ENCODE measurements around the gene APOO.
A peak's percentile ranks its signal among the peaks of the same experiment; 100 is the strongest.

APOO gene

DNA sequence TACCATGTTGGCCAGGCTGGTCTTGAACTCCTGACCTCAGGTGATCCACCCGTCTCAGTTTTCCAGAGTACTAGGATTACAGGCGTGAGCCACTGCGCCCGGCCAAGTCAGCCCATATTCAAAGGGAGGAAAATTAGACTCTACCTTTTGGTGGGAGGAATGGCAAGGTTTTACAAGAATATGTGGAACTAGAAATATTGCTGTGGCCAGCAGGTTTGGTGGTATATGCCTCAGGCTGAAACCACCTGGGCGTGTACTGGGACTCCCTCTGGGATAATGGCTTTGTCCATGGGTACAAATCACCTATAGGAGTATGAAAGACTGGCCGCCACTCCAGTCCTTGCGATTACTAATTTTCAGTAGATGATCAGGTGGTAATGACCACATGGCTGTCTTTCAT is 92.4 kb downstream of the APOO start:
- no peak for DNase-seq

DNA sequence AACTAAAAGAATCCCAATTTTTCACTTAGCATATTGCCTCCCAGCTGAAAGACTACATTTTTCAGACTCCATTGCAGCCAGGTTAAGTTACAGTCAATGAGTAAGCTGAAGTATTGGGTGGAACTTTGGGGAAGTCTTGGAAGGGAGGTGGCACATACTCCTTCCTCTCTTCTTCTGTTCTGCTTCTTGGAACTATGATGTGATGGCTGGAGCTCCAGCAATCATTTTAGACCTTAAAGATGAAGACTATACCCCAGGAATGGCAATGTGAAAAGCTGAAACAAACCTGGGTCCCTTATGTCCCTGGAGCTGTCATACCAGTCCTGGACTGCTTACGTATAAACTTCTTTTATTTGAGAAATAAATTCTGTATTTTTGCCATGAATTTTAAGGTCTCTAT is 93.9 kb downstream of the APOO start:
- no peak for DNase-seq

DNA sequence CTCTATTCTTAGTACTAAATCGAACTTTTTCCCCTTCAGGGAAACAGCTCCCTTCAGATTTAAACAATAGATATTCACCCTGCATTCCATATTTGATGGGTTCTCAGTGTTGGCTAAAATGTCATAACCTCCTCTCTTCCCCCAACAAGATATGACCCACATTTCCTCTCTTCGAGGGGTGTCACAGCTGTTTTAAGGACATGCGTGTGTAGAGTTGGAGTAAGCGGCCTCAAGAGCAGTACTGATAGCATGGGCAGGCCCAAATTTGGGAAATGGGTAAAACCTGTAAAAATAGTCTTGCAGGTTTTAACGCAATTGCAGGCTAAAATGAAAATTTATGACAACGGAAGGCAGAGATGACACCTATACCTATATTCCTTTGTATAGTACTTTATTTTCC is 96.1 kb downstream of the APOO start:
- no peak for DNase-seq

DNA sequence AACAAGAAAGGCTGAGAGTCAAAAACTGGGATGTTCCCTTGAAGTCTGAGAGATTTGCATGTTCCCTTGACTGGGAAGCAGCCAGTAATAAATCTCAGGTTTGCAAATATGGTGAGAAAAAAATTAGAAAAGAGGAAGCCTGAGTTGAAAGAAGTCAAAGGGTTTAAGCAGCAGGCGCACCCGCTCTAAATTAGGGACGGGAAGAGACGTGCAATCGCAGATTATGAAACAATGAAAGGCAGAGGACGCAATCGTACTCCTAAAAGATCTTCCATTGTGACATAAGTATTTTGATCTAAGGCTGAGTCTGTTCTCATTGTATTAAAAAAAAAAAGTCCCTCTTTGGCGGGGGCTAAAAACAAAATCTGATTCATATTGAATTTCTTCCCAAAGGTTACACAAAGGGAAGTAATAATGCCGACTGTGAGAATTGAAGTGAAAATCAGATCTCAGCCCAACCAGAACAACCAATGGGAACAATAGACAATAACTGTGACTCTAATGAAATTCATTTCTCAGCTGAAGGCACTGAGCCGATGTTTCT is 96.6 kb downstream of the APOO start:
- DNase-seq: peak; percentile 70

DNA sequence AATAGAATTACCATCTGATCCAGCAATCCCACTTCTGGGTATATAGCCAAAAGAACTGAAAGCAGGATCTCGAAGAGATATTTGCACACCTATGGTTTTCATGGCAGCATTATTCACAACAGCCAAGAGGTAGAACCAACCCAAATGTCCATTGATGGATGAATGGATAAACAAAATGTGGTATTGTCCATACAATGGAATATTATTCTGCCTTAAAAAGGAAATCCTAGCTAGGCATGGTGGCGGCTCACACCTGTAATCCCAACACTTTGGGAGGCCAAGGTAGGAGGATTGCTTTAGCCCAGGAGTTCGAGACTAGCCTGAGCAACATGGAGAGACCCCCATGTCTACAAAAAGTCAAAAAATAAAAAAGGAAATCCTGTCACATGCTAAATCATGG is 97.5 kb downstream of the APOO start:
- no peak for DNase-seq

DNA sequence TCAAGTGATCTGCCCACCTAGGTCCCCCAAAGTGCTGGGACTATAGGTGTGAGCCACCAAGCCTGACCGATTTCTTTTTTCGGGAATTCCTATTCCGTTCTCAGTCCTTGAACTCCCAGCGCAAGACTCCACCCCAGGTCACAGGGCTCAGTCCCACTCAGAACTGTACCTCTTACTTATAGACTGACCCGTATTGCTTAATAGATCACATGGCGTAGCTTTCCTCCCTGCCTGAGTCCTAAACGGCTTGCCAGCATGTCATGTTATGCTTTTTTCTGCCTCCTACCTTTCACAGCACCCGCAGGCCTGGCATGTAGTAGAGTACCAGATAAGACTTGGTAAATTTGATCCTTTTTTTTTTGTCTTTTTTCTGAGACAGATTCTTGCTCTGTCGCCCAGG is 102.3 kb downstream of the APOO start:
- no peak for DNase-seq

DNA sequence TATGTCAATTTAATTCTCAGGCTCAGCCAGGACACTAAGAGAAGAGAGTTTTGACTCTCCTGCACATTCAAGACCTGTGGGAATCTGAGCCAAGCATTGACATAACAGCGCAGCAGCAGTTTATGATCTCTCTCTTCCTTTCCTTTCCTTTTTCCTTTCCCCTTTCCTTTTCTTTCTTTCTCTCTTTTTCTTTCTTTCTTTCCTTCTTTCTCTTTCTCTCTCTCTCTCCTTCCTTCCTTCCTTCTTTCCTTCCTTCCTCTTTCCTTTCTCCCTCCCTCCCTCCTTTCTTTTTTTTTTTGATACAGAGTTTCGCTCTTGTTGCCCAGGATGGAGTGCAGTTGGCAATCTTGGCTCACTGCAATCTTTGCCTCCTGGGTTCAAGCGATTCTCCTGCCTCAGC is 103.2 kb downstream of the APOO start:
- no peak for DNase-seq

DNA sequence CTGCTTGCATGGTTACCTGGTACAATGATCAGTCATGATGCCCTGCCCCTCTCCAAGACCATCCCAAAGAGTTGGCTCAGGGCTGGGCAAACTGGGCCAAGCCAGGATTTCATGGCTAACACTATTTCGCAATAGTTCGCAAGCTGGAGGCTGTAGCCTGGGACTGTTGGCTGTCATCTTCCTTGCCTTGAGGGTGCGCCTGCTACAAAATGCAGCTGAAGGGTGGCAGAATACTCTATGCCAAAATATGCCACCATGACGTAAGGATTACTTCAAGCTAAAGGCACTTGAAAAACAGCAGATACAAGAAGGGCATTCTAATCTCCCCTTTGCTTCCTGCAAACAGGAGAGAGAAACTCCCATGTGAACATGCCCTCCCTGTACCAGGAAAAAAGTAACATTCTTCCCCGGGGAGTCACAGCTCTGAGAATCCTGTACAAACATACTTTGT is 103.8 kb downstream of the APOO start:
- DNase-seq: peak; percentile 3

DNA sequence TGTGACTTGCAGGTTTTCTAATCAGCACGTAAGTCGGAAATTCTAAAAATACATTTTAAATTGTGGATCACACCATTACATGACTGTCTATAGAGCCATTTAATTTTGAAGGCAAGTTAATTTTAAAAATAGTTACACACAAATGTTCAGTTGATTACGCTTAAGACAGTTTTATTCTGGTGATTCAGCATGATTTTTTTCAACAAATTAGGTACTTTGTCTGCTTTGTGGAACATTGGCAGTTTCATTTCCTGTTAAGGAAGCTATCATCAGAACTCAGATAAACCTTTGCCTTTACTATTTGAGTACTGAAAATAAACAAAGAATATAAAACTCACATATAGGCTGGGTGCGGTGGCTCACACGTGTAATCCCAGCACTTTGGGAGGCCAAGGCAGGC is 105.3 kb downstream of the APOO start:
- no peak for DNase-seq

DNA sequence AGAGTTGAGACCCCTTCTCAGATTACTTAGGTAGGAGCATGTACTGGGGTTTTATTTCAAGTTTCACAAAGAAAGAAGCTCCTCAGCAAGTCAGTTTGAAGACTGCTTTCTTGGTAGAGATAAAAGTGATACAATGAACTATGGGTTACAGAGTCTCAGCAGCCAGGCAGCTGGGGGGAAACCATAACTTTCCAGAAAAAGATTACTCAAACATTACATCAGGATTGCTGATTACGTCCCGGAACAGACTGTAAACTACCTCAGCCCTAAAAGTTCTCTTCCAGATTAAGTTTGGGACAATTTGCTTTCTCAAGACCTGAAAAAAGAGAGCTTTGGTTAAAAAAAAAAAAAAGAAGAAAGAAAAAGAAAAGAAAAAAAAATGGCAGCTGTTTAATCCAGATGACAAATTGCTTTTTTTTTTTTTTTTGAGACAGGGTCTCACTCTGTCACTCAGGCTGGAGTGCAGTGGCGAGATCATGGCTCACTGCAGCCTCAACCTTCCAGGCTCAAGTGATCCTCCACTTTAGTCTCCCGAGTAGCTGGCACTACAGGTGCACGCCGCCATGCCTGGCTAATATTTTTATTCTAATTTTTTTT is 108.2 kb downstream of the APOO start:
- DNase-seq: peak; percentile 78

DNA sequence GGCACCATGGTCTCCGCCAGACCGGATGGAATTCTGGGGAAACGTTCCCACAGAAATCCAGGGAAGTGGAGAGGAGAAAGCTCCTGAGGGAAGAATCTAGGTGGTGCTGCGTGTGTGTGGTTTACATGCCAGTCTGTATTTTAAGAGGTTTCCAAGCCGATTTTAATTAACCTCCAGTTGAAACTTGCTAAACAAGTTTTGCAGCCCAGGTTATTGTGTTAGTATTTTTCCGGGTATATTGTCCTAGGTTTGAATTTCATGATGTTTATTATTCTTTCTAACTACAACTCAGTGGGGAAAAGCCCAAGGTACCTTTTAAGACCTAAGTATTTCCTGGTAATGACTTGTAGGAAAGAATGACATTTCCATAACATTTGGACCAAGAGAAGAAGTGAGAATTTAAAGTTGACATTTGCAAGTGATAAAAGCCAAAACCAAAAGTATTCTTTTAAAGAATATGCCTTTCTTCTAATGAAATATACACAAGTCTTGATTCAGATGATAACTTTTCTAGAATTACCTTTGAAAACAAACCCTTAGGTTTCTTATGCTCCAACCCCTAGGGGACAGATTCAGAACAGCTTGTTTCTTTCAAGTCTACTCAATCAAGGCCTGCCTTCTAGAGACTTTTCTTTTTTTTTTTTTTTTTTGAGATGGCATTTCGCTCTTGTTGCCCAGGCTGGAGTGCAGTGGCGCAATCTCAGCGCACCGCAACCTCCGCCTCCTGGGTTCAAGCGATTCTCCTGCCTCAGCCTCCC is 110.2 kb downstream of the APOO start:
- DNase-seq: peak; percentile 23

DNA sequence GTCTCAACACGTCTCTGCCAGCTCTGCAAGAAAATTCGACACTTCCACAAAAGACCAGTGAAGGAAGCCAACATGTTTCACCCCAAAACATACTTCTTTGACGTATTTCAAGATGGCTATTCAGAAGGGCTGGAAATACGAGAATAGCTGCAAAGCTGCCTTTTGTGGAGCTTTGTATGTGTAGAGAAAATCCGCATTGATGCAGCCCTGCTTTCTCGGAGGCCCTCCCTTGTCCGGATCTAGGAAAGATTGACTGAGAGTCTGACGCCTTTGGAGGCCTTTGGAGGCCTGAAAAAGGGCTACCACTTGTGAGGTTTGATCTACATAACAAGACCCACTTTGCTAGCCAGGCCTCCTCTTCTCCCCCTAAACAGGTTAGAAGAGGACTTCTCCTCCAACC is 112.5 kb downstream of the APOO start:
- DNase-seq: no peak

DNA sequence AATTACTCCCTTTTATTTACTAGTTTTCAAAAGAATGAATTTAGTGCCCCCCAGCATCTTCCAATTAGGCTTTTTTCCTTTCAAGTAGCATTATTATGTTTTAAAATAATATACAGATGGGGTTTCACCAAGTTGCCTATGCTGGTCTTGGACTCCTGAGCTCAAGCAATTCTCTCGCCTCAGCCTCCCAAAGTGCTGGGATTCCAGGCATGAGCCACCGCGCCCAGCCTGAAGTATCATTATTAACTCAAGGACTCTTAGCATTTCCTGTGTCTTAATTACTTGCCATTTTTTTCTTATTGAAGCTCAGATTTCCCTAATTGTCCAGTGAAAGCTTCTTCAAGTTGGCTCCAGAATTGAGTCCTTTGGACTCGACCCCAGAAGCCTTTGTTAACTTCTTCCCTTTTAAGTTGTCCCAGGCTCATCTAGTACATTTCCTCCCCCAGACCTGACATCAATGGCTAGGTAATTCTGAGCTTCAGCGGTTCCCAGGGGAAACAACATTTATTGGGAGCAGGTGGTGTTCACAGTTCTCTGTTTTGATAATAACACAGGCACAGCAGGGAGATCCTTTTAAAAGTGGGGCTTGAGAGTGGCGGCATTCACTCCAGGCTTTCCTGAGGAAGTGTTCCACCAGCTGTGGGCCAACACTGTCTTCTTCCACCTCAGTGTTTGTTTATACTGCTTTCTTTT is 114.7 kb downstream of the APOO start:
- no peak for DNase-seq

DNA sequence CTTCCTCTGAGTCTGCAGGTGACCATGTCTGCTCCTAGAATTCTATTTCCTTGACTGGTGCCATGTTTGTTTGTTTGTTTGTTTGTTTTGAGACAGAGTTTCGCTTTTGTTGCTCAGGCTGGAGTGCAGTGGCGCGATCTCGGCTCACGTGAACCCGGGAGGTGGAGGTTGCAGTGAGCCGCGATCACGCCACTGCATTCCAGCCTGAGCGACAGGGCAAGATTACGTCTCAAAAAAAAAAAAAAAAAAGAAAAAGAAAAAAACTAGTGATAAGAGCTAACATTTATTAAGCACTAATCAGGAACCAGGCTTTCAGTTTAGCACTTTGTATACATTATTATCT is 117.6 kb downstream of the APOO start:
- no peak for DNase-seq

DNA sequence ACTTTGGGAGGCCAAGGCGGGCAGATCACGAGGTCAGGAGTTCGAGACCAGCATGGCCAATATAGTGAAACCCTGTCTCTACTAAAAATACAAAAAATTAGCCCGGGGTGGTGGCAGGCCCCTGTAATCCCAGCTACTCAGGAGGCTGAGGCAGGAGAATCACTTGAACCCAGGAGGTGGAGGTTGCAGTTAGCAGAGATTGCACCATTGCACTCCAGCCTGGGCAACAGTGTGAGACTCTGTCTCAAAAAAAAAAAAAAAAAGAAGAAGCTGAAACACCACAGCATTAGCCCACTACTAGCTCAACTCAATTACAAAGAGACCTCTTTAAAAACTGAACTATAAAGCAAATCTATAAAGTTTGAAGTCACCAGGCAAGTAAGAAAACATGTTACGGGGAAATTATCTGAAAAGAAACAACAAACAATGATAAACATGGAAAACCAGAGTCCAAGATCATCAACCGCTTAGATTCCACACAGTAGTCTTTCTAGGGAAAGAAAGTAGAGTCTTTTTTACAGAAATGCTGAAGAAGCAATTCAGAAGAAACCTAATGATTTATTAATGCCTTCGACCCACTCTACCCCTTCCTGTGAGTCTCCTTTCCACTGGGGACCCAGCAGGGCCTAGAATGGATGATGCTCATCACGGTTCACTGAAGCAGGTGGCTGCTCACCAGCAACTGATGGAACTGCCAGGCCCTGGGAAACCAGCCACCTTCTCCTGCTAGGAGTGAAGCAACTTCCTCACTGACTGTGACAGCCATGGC is 118.2 kb downstream of the APOO start:
- DNase-seq: no peak

DNA sequence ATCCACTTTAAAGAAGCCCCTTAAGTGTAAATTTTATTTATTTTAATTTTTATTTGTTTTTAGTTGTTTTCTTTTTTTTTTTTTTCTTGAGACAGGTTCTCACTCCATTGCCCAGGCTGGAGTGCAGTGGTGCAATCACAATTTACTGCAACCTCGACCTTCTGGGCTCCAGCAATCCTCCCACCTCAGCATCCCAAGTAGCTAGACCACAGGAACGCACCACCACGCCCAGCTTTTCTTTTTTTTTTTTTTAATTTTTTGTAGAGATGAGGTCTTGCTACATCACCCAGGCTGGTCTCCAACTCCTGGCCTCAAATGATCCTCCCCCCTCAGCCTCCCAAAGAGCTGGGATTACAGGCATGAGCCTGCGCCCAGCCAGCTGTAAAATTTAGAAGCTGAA is 118.8 kb downstream of the APOO start:
- no peak for DNase-seq

DNA sequence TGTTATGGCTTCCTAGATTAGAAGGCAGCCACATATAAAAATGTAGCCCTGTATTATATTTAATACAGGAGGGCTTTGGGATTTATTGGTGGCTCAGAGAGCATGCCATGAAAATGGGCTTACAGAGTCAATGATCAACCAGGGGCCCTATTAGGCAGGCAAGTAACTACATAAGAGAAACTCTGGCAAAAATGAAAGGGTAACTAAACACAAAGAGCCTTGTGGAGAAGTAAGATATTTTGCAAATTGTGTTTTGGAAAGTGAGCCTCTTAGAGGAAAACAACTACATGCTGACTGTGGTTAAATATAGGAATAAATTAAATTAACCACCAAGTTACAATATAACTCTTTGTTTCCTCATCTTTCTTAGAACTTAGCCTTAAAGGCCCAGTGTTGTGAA is 119.2 kb downstream of the APOO start:
- no peak for DNase-seq

DNA sequence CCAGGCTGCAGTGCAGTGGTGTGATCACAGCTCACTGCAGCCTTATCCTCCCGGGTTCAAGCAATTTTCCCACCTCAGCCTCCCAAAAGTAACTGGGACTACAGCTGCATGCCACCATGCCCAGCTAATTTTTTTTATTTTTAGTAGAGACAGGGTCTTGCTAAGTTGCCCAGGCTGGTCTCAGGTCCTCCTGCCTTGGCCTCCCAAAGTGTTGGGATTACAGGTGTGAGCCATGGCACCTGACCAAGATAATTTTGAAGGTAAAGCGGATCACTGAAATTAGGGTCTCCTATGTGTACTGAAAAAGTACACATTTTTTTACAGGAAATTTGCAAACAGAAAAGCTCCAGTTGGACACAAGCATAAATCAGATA is 120.0 kb downstream of the APOO start:
- no peak for DNase-seq

DNA sequence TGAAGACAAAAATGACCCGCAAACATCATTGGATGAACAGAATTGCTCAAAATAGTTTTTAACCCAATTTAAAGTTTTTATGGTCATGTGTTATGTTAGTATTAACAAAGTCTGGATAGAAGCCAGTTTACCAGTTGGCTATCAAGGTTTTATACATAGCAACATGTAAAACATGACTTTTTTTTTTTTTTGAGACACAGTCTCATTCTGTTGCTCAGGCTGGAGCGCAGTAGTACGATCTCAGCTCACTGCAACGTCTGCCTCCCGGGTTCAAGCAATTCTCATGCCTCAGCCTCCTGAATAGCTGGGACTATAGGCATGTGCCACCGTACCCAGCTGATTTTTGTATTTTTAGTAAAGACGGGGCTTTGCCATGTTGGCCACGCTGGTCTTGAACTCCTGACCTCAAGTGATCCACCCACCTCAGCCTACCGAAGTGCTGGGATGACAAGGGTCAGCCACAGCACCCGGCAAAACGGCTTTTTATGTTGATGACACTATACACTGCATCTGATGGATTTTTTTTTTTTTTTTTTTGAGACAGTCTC is 121.4 kb downstream of the APOO start:
- no peak for DNase-seq

DNA sequence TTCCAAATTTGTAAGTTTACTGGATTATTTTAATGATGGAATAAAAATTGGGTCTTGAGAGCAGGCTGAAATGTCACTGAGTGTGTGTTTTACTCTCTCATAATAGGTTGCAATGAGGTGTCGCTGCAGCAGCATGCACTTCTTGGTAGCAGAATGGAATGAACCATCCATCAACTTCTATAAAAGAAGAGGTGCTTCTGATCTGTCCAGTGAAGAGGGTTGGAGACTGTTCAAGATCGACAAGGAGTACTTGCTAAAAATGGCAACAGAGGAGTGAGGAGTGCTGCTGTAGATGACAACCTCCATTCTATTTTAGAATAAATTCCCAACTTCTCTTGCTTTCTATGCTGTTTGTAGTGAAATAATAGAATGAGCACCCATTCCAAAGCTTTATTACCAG is 122.2 kb downstream of the APOO start:
- DNase-seq: no peak

DNA sequence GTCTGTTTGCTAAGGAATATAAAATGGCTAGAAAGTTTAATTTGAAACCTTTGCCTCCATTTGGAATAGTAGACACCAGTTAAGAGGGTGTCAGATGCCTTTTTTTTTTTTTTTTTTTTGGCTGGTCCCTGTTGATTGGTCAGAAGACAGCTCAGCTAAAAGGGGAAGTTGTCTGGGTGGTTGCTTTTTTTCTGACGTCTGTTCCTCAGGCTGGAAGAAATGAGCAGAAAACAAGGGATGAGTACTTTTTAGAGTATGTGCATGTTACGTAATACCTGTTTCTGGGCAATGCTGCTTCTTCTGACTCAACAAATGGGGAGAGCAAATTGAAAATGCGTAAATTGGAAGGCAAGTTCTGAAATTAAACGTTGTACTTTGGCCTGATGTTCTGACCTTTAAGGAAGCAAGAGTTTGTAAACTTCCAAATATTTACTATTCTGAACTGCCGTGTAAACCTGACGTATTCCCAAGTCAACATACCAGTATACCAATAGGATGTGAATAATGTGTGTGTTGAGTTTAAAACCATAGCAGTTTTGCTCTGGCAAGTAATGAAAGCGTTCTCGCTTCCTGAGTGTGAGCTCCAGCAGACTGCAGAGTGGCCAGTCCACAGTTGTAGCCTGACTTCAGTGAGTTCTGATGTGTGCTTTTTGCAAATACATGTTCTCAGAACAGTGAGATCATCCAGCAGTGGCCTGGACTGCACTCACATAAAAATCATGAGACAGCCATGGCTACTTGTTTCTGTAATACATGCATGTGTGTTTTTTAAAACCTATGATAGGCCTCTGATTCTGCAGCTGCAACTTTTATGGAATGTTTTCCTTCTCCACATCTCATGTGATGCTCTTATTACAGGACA is 123.0 kb downstream of the APOO start:
- DNase-seq: peak; percentile 91

Measured in OCI-M1 (cell line).